Testis (tissue), 2 donors: Measurements from ENCODE around the gene SBSN.

Experiments
- POLR2A ChIP-seq: fragments of 450-650 bp; IDR thresholded peaks from one replicate; pipeline ENCODE4 v1.6.1; 2017; ENCODE audit warnings: antibody characterized with exemption, mild to moderate bottlenecking, moderate library complexity
- TF ChIP-seq, protein P1 (sequence below), 3 experiments: fragments of 450-650 bp in 2 of 3; fragments of 200-600 bp in 1 of 3; sonication (generic) in 1 of 3; IDR thresholded peaks; one replicate each; pipeline ENCODE4 v1.5.1; 2016 to 2019; ENCODE audit warnings: antibody characterized with exemption in 3 of 3, mild to moderate bottlenecking in 2 of 3, moderate library complexity in 1 of 3

DNA sequence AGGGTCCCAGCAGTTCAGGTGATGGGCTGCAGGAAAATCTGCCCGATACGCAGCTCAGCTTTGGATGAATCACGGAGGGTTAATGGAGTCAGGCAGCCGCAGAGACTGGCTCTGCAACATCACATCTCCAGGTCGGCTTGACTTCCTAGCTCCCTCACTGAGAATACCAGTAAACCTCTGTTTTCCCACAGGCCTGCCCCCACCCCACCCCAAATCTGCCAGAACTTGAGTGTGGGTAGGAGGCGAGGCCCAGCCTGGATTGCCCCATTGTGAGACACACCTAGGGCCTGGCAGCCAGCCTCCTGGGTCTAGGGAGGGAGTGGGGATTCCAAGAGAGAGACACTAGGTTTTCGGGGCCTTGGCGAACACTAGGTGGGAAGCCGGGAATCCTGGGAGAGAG is 34.1 kb downstream of the SBSN start:
- TF ChIP-seq, protein P1, sequence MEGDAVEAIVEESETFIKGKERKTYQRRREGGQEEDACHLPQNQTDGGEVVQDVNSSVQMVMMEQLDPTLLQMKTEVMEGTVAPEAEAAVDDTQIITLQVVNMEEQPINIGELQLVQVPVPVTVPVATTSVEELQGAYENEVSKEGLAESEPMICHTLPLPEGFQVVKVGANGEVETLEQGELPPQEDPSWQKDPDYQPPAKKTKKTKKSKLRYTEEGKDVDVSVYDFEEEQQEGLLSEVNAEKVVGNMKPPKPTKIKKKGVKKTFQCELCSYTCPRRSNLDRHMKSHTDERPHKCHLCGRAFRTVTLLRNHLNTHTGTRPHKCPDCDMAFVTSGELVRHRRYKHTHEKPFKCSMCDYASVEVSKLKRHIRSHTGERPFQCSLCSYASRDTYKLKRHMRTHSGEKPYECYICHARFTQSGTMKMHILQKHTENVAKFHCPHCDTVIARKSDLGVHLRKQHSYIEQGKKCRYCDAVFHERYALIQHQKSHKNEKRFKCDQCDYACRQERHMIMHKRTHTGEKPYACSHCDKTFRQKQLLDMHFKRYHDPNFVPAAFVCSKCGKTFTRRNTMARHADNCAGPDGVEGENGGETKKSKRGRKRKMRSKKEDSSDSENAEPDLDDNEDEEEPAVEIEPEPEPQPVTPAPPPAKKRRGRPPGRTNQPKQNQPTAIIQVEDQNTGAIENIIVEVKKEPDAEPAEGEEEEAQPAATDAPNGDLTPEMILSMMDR (IDR thresholded peaks at IDR 0.05) = no peak
- no peak for TF ChIP-seq POLR2A
